ENCODE data around the gene ZFYVE28. TPM values are rescaled to one million over a fixed set of nuclear protein-coding genes. Genes with fewer than 3 reads are reported as not detected.

The ZFYVE28 gene
- total RNA-seq, 4 donors from 2014 or later: 20.6 to 153 (median 63.2) TPM

DNA sequence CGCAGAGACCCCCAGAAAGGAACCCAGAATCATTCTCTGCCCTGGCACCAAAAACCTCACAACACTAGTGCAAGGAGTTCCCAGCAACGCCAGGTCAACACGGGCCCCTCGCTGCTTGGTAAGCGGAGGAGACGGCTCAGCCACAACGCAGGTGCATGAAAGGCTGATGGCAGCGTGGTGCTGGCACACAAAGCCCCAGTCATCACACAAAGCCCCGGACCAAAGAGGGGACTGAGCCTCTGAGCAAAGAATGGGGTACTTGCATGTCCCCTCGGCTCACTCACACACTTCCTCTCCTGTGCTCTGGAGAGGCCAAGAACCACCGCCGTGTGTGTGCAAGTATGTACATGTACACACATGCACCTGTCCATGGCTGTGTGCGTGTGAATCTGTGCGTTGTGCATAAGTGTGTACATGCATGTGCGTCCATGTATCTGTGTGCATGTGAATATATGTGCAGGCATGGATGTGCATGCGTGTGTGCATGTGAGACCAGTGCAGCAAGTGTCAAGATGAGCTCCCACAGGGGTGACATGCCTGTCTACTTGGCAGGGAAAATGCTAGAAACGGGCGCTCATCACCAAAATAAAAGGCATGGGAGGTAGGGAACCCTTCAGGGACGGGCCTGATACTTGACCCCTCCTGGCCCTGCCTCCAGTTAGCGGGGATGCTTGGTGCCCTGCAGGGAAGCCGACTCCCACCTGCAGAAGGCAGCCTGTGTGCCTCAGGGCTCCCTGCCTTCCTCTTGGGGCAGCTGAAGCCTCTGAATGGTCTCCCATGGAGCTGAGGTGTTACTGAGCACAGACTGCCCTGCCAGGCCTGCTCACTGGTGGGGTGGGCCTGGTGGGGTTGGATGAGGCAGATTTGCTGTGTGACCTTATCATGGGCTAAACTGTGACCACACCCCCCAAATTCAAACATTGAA, 60.4 kb downstream of the ZFYVE28 start:
- Histone ChIP-seq H3K4me3 (no peak overlapping the region), H3K27me3 (no peaks in the 10 kb centered on the region), H3K9me3 (no peaks in the 10 kb centered on the region), H3K4me1 (peaks cover 0 to 4% (median 0%) of the 10 kb centered on the region in 4 donors), H3K36me3 (no peaks in the 10 kb centered on the region), H3K27ac (no peak overlapping the region)
- DNase-seq: no peak
- TF ChIP-seq, protein P1, sequence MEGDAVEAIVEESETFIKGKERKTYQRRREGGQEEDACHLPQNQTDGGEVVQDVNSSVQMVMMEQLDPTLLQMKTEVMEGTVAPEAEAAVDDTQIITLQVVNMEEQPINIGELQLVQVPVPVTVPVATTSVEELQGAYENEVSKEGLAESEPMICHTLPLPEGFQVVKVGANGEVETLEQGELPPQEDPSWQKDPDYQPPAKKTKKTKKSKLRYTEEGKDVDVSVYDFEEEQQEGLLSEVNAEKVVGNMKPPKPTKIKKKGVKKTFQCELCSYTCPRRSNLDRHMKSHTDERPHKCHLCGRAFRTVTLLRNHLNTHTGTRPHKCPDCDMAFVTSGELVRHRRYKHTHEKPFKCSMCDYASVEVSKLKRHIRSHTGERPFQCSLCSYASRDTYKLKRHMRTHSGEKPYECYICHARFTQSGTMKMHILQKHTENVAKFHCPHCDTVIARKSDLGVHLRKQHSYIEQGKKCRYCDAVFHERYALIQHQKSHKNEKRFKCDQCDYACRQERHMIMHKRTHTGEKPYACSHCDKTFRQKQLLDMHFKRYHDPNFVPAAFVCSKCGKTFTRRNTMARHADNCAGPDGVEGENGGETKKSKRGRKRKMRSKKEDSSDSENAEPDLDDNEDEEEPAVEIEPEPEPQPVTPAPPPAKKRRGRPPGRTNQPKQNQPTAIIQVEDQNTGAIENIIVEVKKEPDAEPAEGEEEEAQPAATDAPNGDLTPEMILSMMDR (IDR thresholded peaks at IDR 0.05): no peak
- no peak for TF ChIP-seq POLR2A (IDR thresholded peaks at IDR 0.05)

DNA sequence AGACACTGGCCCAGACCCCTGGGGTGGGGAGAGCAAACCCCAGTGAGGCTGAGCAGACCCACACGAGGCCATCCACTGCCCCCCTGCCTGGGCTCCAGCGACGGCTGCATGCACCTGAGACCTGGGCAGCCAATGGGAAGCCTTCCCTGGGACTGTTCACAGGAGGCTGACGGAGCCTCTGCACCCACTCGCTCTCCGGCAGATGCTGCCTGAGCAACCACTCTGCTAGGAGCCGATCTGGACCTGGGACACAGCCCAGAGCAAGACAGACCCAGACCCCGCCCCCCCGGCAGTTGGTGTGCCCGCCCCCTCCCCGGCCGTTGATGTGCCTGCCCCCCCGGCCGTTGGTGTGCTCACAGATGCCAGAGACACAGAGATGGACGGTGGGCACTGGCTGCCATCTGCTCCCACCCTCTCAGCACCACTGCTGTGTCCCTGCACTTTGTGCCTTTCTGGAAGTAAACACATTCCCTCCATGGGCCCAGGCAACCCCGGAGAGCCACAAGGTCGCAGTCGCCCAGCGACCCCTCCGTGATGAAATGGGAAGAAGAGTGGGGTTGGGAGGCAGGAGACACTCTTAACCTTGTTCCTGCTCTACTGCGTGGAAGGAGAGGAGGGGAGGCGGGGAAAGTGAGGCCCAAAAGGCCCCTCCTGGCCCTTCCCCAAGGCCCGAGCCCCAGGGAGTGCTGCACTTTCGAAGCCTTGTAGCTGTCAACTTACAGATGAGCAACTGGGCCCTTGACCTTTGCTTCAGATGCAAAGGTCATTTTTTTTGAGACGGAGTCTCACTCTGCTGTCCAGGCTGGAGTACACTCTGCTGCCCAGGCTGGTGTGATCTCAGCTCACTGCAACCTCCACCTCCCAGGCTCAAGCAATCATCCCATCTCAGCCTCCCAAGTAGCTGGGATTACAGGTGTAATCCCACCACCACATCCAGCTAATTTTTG, 62.0 kb downstream of the ZFYVE28 start:
- no peaks in the 10 kb centered on the region for H3K9me3 ChIP-seq
- no peaks in the 10 kb centered on the region for H3K27me3 ChIP-seq
- H3K4me1 ChIP-seq: peaks cover 0 to 3% (median 0%) of the 10 kb centered on the region in 4 donors
- DNase-seq: peak in 1 of 3 donors; percentile 39
- H3K4me3 ChIP-seq: no peak overlapping the region
- no peaks in the 10 kb centered on the region for H3K36me3 ChIP-seq
- TF ChIP-seq, protein P1 (IDR thresholded peaks at IDR 0.05): no peak
- TF ChIP-seq POLR2A (IDR thresholded peaks at IDR 0.05): no peak
- H3K27ac ChIP-seq: no peak overlapping the region

DNA sequence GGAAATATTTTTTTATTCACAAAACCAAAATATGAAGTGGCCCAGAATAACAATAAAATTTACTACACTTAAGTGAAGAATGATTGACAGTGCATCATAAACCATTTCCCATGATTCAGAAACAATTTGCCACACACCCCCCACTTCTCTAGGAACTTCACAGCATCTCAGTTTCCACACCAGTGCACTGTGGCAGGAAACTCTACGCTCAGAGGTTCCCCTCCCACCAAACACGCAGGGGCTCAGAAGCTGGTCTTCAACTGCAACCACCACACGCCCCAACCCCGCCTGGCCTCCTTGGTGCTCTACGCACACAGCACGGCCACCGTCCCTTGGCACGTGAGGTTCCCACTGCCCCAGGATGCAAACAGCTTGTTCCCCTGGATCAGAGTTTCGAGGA, 63.7 kb downstream of the ZFYVE28 start:
- H3K27ac ChIP-seq: no peak overlapping the region
- peaks cover 0 to 3% (median 0%) of the 10 kb centered on the region in 4 donors for H3K4me1 ChIP-seq
- no peaks in the 10 kb centered on the region for H3K9me3 ChIP-seq
- H3K36me3 ChIP-seq: no peaks in the 10 kb centered on the region
- TF ChIP-seq, protein P1 (IDR thresholded peaks at IDR 0.05): no peak
- TF ChIP-seq POLR2A (IDR thresholded peaks at IDR 0.05): no peak
- H3K27me3 ChIP-seq: no peaks in the 10 kb centered on the region
- DNase-seq: peak in 1 of 3 donors; percentile 30
- H3K4me3 ChIP-seq: no peak overlapping the region

DNA sequence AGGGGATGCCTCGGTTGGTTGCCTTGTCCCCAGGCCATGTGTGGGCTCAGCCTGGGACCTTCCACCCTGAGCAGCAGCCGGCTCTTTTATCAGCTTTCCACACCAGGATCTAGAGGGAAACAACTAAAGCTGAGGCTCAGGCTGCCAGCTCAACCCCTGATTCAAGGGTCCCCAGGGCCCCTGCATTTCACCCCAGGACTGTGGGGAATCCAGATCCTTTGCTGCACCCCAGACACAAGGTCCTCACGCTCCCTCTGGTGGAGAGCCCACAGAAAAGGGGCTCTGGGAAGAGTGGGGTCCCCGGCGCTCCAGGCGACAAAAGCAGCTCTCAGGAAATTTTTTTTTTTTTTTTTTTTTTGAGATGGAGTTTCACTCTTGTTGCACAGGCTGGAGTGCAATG, 64.3 kb downstream of the ZFYVE28 start:
- no peaks in the 10 kb centered on the region for H3K27me3 ChIP-seq
- TF ChIP-seq, protein P1 (IDR thresholded peaks at IDR 0.05): peak in 3 of 6 experiments; percentile 8 to 26 (median 16)
- no peak for TF ChIP-seq POLR2A (IDR thresholded peaks at IDR 0.05)
- H3K36me3 ChIP-seq: no peaks in the 10 kb centered on the region
- no peak overlapping the region for H3K27ac ChIP-seq
- H3K9me3 ChIP-seq: no peaks in the 10 kb centered on the region
- H3K4me1 ChIP-seq: no peaks in the 10 kb centered on the region
- H3K4me3 ChIP-seq: no peak overlapping the region
- peak in 2 of 3 donors; percentile 31 to 49 for DNase-seq

All from Peyer's patch (tissue), 4 donors.